ENCODE results near the gene EEF1G.

- TF ChIP-seq EZH2 (IDR thresholded peaks at IDR 0.05; ENCODE audit: borderline replicate concordance, insufficient read depth, low read depth, low read length, poor library complexity, severe bottlenecking) (no peak), CTCF (IDR thresholded peaks at IDR 0.05) (no peak)
Observed at GRCh38 chr11:62540804-62541701, 32.6 kb downstream of the EEF1G start.

Measured in B cell (primary cell).